IMR-90 (cell line): Measurements from ENCODE around the gene OTOGL. TPM values are rescaled to one million over a fixed set of nuclear protein-coding genes. Genes with fewer than 3 reads are reported as not detected.

Experiments
- ATAC-seq: fragments of 200-7000 bp; cut with Tn5 transposase; 2 replicates; pipeline ENCODE4 v1.9.1; 2020; ENCODE audit warnings: low read depth, mild to moderate bottlenecking, moderate library complexity
- BruUV-seq: library from RNA; stranded (reverse); fragments of 400-500 nt; replicated peaks from 2 replicates; lab custom pipeline; 2021; lab: Mats Ljungman, UMichigan
- CTCF ChIA-PET: fragments of 300-600 bp; formaldehyde crosslinking; extraction: SDS; loops from one replicate; lab custom pipeline; 2021; ENCODE audit warnings: antibody characterized with exemption; lab: Yijun Ruan, JAX
- POLR2A ChIA-PET: fragments of 300-600 bp; sonication (Branson Sonifier 250); formaldehyde crosslinking; loops from one replicate; lab custom pipeline; 2022; ENCODE audit warnings: antibody characterized with exemption; ENCODE audit not compliant: unreplicated experiment; lab: Charles Lee
- DNase-seq: peaks from one replicate; pipeline ENCODE4 v3.0.0; 2013
- H2AFZ ChIP-seq: replicated peaks from 2 replicates; pipeline ENCODE3; 2013; ENCODE audit warnings: low read length, mild to moderate bottlenecking; ENCODE audit not compliant: poor library complexity
- H2AK5ac ChIP-seq: 2 replicates; pipeline ENCODE4 v1.6.1; 2013; ENCODE audit warnings: low read depth, low read length, inconsistent platforms
- H2AK9ac ChIP-seq: replicated peaks from 2 replicates; pipeline ENCODE3; 2013; ENCODE audit warnings: mild to moderate bottlenecking, low read depth, low read length, moderate library complexity; ENCODE audit not compliant: poor library complexity
- H2BK120ac ChIP-seq: 2 replicates; pipeline ENCODE4 v1.6.1; 2013; ENCODE audit warnings: low read depth, low read length, inconsistent platforms
- H2BK15ac ChIP-seq: 3 replicates; pipeline ENCODE4 v1.6.1; 2013; ENCODE audit warnings: low read depth, low read length, inconsistent platforms
- H2BK20ac ChIP-seq: 2 replicates; pipeline ENCODE4 v1.6.1; 2013; ENCODE audit warnings: low read depth, mild to moderate bottlenecking, inconsistent platforms, low read length, moderate library complexity
- H2BK5ac ChIP-seq: 2 replicates; pipeline ENCODE4 v1.6.1; 2013; ENCODE audit warnings: mild to moderate bottlenecking, low read depth, low read length, inconsistent platforms; ENCODE audit not compliant: poor library complexity, severe bottlenecking
- H3K14ac ChIP-seq: replicated peaks from 2 replicates; pipeline ENCODE4 v1.6.1; 2013; ENCODE audit warnings: low read depth, low read length, inconsistent platforms
- H3K18ac ChIP-seq: 2 replicates; pipeline ENCODE4 v1.6.1; 2013; ENCODE audit warnings: low read depth, low read length, control low read depth
- H3K23ac ChIP-seq: 2 replicates; pipeline ENCODE4 v1.6.1; 2013; ENCODE audit warnings: low read depth, low read length, inconsistent platforms
- H3K27ac ChIP-seq: 2 replicates; pipeline ENCODE4 v1.5.1; 2013; ENCODE audit warnings: mild to moderate bottlenecking, control low read depth, low read length; ENCODE audit not compliant: insufficient read depth
- H3K27me3 ChIP-seq: 2 replicates; pipeline ENCODE4 v1.6.1; 2013; ENCODE audit warnings: low read length; ENCODE audit not compliant: control insufficient read depth, insufficient read depth
- H3K36me3 ChIP-seq: 2 replicates; pipeline ENCODE4 v1.6.1; 2013; ENCODE audit warnings: low read length, mixed read lengths; ENCODE audit not compliant: control insufficient read depth, insufficient read depth
- H3K4ac ChIP-seq: 2 replicates; pipeline ENCODE4 v1.6.1; 2013; ENCODE audit warnings: low read depth, low read length, inconsistent platforms
- H3K4me1 ChIP-seq: 2 replicates; pipeline ENCODE4 v1.6.1; 2013; ENCODE audit warnings: low read length, mixed read lengths; ENCODE audit not compliant: control insufficient read depth, insufficient read depth
- H3K4me2 ChIP-seq: 2 replicates; pipeline ENCODE4 v1.6.1; 2013; ENCODE audit warnings: low read depth, mild to moderate bottlenecking, control low read depth, low read length, moderate library complexity
- H3K4me3 ChIP-seq: 2 replicates; pipeline ENCODE4 v1.5.1; 2013; ENCODE audit warnings: low read depth, mild to moderate bottlenecking, control low read depth, low read length, moderate library complexity; ENCODE audit not compliant: insufficient read depth
- H3K56ac ChIP-seq: 2 replicates; pipeline ENCODE4 v1.6.1; 2013; ENCODE audit warnings: low read length, inconsistent platforms; ENCODE audit not compliant: insufficient read depth; ENCODE audit errors: extremely low read depth
- H3K79me1 ChIP-seq, 2 experiments: 2 replicates each; pipeline ENCODE4 v1.6.1; 2013; ENCODE audit warnings: low read length in 2 of 2, inconsistent platforms in 1 of 2, low read depth in 1 of 2
- H3K9ac ChIP-seq: 2 replicates; pipeline ENCODE4 v1.6.1; 2013; ENCODE audit warnings: low read depth, low read length, control low read depth
- H3K9me1 ChIP-seq: 2 replicates; pipeline ENCODE4 v1.6.1; 2013; ENCODE audit warnings: low read length, inconsistent platforms; ENCODE audit not compliant: insufficient read depth
- H3K9me3 ChIP-seq: 2 replicates; pipeline ENCODE4 v1.6.1; 2013; ENCODE audit warnings: low read length; ENCODE audit not compliant: control insufficient read depth, insufficient read depth
- H4K20me1 ChIP-seq: 2 replicates; pipeline ENCODE4 v1.6.1; 2013; ENCODE audit warnings: low read length, inconsistent platforms; ENCODE audit not compliant: insufficient read depth
- H4K5ac ChIP-seq: 2 replicates; pipeline ENCODE4 v1.6.1; 2013; ENCODE audit warnings: mild to moderate bottlenecking, low read depth, low read length, control low read depth
- H4K8ac ChIP-seq, 2 experiments: 2 replicates each; pipeline ENCODE4 v1.6.1; 2013; ENCODE audit warnings: low read depth in 2 of 2, low read length in 2 of 2, control low read depth in 1 of 2, inconsistent platforms in 1 of 2
- H4K91ac ChIP-seq: 2 replicates; pipeline ENCODE4 v1.6.1; 2013; ENCODE audit warnings: low read depth, low read length, inconsistent platforms; ENCODE audit not compliant: insufficient read depth
- BHLHE40 ChIP-seq: fragments of 150-350 bp; IDR thresholded peaks from 2 replicates; pipeline ENCODE4 v1.6.1; 2016; ENCODE audit warnings: mild to moderate bottlenecking, low read depth, low read length
- CEBPB ChIP-seq: IDR thresholded peaks from 2 replicates; pipeline ENCODE4 v1.6.1; 2012; ENCODE audit warnings: low read depth, low read length, improper control_type of control experiment
- CHD1 ChIP-seq: IDR thresholded peaks from 2 replicates; pipeline ENCODE4 v1.6.1; 2012; ENCODE audit warnings: low read depth, low read length, improper control_type of control experiment
- FOS ChIP-seq: fragments of 150-350 bp; IDR thresholded peaks from 2 replicates; pipeline ENCODE4 v1.6.1; 2016; ENCODE audit warnings: low read depth, low read length
- MAFK ChIP-seq: IDR thresholded peaks from 2 replicates; pipeline ENCODE4 v1.6.1; 2012; ENCODE audit warnings: low read depth, low read length, improper control_type of control experiment
- MAZ ChIP-seq: IDR thresholded peaks from 2 replicates; pipeline ENCODE4 v1.6.1; 2012; ENCODE audit warnings: low read depth, mild to moderate bottlenecking, low read length, improper control_type of control experiment, moderate library complexity, borderline replicate concordance
- MXI1 ChIP-seq: IDR thresholded peaks from 2 replicates; pipeline ENCODE4 v1.6.1; 2012; ENCODE audit warnings: low read depth, mild to moderate bottlenecking, low read length, moderate library complexity, borderline replicate concordance
- NFE2L2 ChIP-seq: fragments of 150-350 bp; IDR thresholded peaks from 2 replicates; pipeline ENCODE4 v1.6.1; 2016; ENCODE audit warnings: low read depth, mild to moderate bottlenecking, low read length
- POLR2A ChIP-seq: IDR thresholded peaks from 2 replicates; pipeline ENCODE4 v1.6.1; 2012; ENCODE audit warnings: mild to moderate bottlenecking, low read depth, low read length
- RCOR1 ChIP-seq: IDR thresholded peaks from 2 replicates; pipeline ENCODE4 v1.6.1; 2012; ENCODE audit warnings: mild to moderate bottlenecking, low read length, improper control_type of control experiment; ENCODE audit not compliant: insufficient replicate concordance
- RFX5 ChIP-seq: IDR thresholded peaks from 2 replicates; pipeline ENCODE4 v1.8.0; 2012; ENCODE audit warnings: low read depth, mild to moderate bottlenecking, low read length, moderate library complexity
- SMC3 ChIP-seq: fragments of 150-350 bp; IDR thresholded peaks from 2 replicates; pipeline ENCODE4 v1.6.1; 2016; ENCODE audit warnings: low read depth, mild to moderate bottlenecking, antibody characterized with exemption, low read length, moderate library complexity
- WGBS, 2 experiments: methylation state at CpG; one replicate each; pipeline versions ENCODE4 v1.1.5 to v1.1.7; 2013; ENCODE audit warnings: missing lambda C conversion rate in 2 of 2; ENCODE audit not compliant: insufficient read length in 1 of 2; ENCODE audit errors: extremely low coverage in 2 of 2; 5-methylcytosine and 5-hydroxymethylcytosine counted together
- dilution Hi-C: fragments of 300-500 bp; cut with HindIII; formaldehyde crosslinking; loops from one replicate; pipeline ENCODE4 v1.14.3; 2018; ENCODE audit warnings: low sequenced_read_pairs; ENCODE audit not compliant: unreplicated experiment
- in situ Hi-C: fragments of 300-500 bp; cut with MboI; formaldehyde crosslinking; loops from 3 replicates; pipeline ENCODE4 v1.14.3; 2019; ENCODE audit warnings: low sequenced_read_pairs, inconsistent platforms, mixed read lengths
- intact Hi-C: fragments of 100-400 bp; cut with micrococcal nuclease; formaldehyde crosslinking; loops from 2 replicates; pipeline ENCODE4 v1.10.0; 2022
- polyA plus RNA-seq, 3 experiments: library from polyadenylated mRNA; depleted of rRNA; stranded (reverse); fragments of >200 nt; gene quantifications; 2 replicates each; pipeline ENCODE4 v1.2.3, GENCODE V29; 2012; ENCODE audit warnings: low replicate concordance in 1 of 3
- total RNA-seq: library from RNA; depleted of rRNA; stranded (reverse); fragments of >200 nt; gene quantifications from 2 replicates; pipeline ENCODE4 v1.2.3, GENCODE V29; 2012
- TF ChIP-seq, protein P1 (sequence below): conservative IDR thresholded peaks from 2 replicates; pipeline ENCODE4 v1.5.1; 2012; ENCODE audit warnings: mild to moderate bottlenecking, low read depth, low read length, improper control_type of control experiment
- TF ChIP-seq, protein P2 (sequence below): fragments of 150-350 bp; IDR thresholded peaks from 2 replicates; pipeline ENCODE4 v1.6.1; 2017; ENCODE audit warnings: mild to moderate bottlenecking, antibody characterized with exemption, low read length, low read depth

Gene OTOGL
- total and polyA plus RNA-seq, 2 of the 4 experiments (the other 2 are of a cell fraction) = 0.10 to 0.18 TPM

DNA sequence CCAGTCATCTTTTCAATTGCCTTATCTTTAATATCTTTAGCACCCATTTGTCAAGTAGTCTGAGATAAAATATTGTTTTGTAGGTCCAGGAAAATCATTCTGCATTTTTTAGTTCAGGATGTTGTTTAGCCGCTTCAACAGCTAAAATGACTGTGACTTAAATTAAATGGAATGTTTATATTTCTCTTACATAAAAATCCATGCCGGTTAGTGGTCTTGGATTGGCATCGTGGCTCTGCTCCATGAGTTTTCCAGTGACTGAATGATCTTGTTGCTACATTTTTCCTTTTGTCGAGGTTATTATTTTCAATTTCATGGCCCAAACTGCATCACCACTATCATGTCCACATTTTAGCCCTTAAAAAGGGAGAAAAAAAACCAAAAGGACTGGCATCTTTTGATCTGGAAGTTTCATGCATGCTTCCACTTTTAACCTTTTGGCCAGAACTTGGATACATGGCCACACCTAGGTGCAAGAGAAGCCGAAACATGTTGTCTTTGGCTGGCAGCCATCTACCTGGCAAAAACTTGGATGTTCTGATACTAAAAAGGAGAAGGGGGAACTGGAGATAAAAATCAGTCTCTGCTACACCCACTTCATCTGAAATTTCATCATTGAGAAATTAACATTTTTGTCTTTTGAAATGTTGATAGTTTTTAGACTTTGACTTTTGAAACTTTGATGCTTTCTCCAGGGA lies 142.4 kb downstream of the OTOGL start:
- Histone ChIP-seq H3K36me3 (no peaks in the 10 kb centered on the region), H3K27me3 (no peaks in the 10 kb centered on the region), H2AK5ac (peak overlapping the region; percentile 65; the same call in 1 of the 2 replicates), H4K20me1 (no peaks in the 10 kb centered on the region), H2BK15ac (no peak overlapping the region), H3K4me2 (peak overlapping the region; percentile 1; the same call in 1 of the 2 replicates), H2BK5ac (peak overlapping the region; percentile 19), H2BK20ac (peak overlapping the region; percentile 83), H3K14ac (peak overlapping the region; percentile 84), H4K8ac (peak overlapping the region in 1 of 2 experiments; percentile 39; a peak in 1 of 4 replicates), H3K9me3 (no peaks in the 10 kb centered on the region), H3K9ac (no peak overlapping the region), H2AFZ (peak overlapping the region; percentile 78), H3K9me1 (0 out of 2 replicates have a peak, but pooled peaks cover 5% of the 10 kb centered on the region), H3K4ac (peak overlapping the region; percentile 51; the same call in 1 of the 2 replicates), H3K4me1 (no peaks in the 10 kb centered on the region; the same call in 1 of the 2 replicates), H3K27ac (no peak overlapping the region), H3K4me3 (no peak overlapping the region), H3K23ac (no peak overlapping the region; the same call in 1 of the 2 replicates), H2BK120ac (peak overlapping the region; percentile 83), H3K56ac (no peak overlapping the region), H4K5ac (no peak overlapping the region), H3K18ac (no peak overlapping the region), H2AK9ac (no peak overlapping the region), H3K79me1 (no peaks in the 10 kb centered on the region), H4K91ac (no peak overlapping the region)
- TF ChIP-seq CHD1 (no peak), MXI1 (no peak), FOS (no peak), RCOR1 (no peak), MAZ (no peak), SMC3 (no peak), RFX5 (no peak), CEBPB (no peak), POLR2A (no peak), BHLHE40 (no peak), NFE2L2 (no peak), MAFK (no peak)
- TF ChIP-seq, protein P1, sequence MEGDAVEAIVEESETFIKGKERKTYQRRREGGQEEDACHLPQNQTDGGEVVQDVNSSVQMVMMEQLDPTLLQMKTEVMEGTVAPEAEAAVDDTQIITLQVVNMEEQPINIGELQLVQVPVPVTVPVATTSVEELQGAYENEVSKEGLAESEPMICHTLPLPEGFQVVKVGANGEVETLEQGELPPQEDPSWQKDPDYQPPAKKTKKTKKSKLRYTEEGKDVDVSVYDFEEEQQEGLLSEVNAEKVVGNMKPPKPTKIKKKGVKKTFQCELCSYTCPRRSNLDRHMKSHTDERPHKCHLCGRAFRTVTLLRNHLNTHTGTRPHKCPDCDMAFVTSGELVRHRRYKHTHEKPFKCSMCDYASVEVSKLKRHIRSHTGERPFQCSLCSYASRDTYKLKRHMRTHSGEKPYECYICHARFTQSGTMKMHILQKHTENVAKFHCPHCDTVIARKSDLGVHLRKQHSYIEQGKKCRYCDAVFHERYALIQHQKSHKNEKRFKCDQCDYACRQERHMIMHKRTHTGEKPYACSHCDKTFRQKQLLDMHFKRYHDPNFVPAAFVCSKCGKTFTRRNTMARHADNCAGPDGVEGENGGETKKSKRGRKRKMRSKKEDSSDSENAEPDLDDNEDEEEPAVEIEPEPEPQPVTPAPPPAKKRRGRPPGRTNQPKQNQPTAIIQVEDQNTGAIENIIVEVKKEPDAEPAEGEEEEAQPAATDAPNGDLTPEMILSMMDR = no peak
- TF ChIP-seq, protein P2, sequence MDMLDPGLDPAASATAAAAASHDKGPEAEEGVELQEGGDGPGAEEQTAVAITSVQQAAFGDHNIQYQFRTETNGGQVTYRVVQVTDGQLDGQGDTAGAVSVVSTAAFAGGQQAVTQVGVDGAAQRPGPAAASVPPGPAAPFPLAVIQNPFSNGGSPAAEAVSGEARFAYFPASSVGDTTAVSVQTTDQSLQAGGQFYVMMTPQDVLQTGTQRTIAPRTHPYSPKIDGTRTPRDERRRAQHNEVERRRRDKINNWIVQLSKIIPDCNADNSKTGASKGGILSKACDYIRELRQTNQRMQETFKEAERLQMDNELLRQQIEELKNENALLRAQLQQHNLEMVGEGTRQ = no peak
- no peak; the same call in 1 of the 2 replicates for ATAC-seq
- DNase-seq = peak; percentile 43
- CTCF ChIA-PET = no interaction called here
- dilution Hi-C loops = no loop called here
- in situ Hi-C loops = no loop called here
- no TSS peak for BruUV-seq
- POLR2A ChIA-PET = no interaction called here
- intact Hi-C loops = no loop called here
- whole genome bisulfite sequencing, 2 experiments = 0% methylated on average over 1 of the region's 5 CpGs; no CpG with 5 or more reads in 1 of the 2 experiments
